ENCODE results near the gene PLIN1. TPM values are rescaled to one million over a fixed set of nuclear protein-coding genes. Genes with fewer than 3 reads are reported as not detected.

The PLIN1 gene
- total and polyA plus RNA-seq, 2 experiments from 2014 or later, result 0.21 to 0.90 TPM

DNA sequence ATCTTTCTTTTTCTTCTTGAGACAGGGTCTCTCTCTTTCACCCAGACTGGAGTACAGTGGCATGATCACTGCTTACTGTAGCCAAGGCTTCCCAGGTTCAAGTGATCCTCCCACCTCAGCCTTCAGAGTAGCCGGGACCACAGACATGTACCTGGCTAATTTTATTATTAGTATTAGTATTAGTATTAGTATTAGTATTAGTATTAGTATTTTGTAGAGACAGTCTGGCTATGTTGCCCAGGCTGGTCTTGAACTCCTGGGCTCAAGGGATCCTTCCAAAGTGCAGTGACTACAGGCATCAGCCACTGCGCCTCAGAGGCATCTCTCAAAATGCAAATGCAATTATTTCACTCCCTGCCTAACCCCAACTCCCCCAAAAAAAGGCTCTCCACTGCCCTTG, 25.6 kb downstream of the PLIN1 start:
- Histone ChIP-seq H3K27me3 (ENCODE audit: insufficient read depth) (no peaks in the 10 kb centered on the region), H3K4me2 (no peak overlapping the region), H3K79me2 (replicated peaks; ENCODE audit: insufficient read depth) (peaks cover 16% of the 10 kb centered on the region), H3K4me3 (no peak overlapping the region), H3F3A (replicated peaks; ENCODE audit: low read depth) (no peaks in the 10 kb centered on the region), H3K27ac (ENCODE audit: low read depth) (no peak overlapping the region), H3K4me1 (ENCODE audit: insufficient read depth) (peaks cover 5% of the 10 kb centered on the region; the same call in 1 of the 2 replicates), H3K36me3 (ENCODE audit: insufficient read depth) (no peaks in the 10 kb centered on the region), H4K20me1 (replicated peaks; ENCODE audit: insufficient read depth) (no peaks in the 10 kb centered on the region; the same call in 1 of the 2 replicates), H3K9me2 (ENCODE audit: insufficient read depth) (no peaks in the 10 kb centered on the region), H2AFZ (no peak overlapping the region)
- no peak for DNase-seq (ENCODE audit: low spot score)
- peaks cover 10% of the 10 kb centered on the region for H3K4me1 Mint-ChIP-seq
- no peak overlapping the region for H3K27ac Mint-ChIP-seq
- no peak overlapping the region for H3K4me3 Mint-ChIP-seq
- ATAC-seq, result no peak
- no peak for TF ChIP-seq ZNF331 (CRISPR knock-in tag; IDR thresholded peaks at IDR 0.05; ENCODE audit: low read depth)
- TF ChIP-seq, protein P1, sequence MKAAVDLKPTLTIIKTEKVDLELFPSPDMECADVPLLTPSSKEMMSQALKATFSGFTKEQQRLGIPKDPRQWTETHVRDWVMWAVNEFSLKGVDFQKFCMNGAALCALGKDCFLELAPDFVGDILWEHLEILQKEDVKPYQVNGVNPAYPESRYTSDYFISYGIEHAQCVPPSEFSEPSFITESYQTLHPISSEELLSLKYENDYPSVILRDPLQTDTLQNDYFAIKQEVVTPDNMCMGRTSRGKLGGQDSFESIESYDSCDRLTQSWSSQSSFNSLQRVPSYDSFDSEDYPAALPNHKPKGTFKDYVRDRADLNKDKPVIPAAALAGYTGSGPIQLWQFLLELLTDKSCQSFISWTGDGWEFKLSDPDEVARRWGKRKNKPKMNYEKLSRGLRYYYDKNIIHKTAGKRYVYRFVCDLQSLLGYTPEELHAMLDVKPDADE (IDR thresholded peaks at IDR 0.05), result no peak
- TF ChIP-seq POLR2AphosphoS5 (IDR thresholded peaks at IDR 0.05; ENCODE audit: low read depth), result no peak
- no peak for TF ChIP-seq EZH2phosphoT487 (IDR thresholded peaks at IDR 0.05; ENCODE audit: unreplicated experiment)
- TF ChIP-seq, protein P2, sequence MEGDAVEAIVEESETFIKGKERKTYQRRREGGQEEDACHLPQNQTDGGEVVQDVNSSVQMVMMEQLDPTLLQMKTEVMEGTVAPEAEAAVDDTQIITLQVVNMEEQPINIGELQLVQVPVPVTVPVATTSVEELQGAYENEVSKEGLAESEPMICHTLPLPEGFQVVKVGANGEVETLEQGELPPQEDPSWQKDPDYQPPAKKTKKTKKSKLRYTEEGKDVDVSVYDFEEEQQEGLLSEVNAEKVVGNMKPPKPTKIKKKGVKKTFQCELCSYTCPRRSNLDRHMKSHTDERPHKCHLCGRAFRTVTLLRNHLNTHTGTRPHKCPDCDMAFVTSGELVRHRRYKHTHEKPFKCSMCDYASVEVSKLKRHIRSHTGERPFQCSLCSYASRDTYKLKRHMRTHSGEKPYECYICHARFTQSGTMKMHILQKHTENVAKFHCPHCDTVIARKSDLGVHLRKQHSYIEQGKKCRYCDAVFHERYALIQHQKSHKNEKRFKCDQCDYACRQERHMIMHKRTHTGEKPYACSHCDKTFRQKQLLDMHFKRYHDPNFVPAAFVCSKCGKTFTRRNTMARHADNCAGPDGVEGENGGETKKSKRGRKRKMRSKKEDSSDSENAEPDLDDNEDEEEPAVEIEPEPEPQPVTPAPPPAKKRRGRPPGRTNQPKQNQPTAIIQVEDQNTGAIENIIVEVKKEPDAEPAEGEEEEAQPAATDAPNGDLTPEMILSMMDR (conservative IDR thresholded peaks at IDR 0.05; ENCODE audit: low read depth in 2 of 2), result no peak
- no peak for TF ChIP-seq EZH2 (IDR thresholded peaks at IDR 0.05; ENCODE audit: low read depth, unreplicated experiment)
- TF ChIP-seq CREB1 (CRISPR knock-in tag; IDR thresholded peaks at IDR 0.05; ENCODE audit: low read depth), result no peak
- TF ChIP-seq, protein P3, sequence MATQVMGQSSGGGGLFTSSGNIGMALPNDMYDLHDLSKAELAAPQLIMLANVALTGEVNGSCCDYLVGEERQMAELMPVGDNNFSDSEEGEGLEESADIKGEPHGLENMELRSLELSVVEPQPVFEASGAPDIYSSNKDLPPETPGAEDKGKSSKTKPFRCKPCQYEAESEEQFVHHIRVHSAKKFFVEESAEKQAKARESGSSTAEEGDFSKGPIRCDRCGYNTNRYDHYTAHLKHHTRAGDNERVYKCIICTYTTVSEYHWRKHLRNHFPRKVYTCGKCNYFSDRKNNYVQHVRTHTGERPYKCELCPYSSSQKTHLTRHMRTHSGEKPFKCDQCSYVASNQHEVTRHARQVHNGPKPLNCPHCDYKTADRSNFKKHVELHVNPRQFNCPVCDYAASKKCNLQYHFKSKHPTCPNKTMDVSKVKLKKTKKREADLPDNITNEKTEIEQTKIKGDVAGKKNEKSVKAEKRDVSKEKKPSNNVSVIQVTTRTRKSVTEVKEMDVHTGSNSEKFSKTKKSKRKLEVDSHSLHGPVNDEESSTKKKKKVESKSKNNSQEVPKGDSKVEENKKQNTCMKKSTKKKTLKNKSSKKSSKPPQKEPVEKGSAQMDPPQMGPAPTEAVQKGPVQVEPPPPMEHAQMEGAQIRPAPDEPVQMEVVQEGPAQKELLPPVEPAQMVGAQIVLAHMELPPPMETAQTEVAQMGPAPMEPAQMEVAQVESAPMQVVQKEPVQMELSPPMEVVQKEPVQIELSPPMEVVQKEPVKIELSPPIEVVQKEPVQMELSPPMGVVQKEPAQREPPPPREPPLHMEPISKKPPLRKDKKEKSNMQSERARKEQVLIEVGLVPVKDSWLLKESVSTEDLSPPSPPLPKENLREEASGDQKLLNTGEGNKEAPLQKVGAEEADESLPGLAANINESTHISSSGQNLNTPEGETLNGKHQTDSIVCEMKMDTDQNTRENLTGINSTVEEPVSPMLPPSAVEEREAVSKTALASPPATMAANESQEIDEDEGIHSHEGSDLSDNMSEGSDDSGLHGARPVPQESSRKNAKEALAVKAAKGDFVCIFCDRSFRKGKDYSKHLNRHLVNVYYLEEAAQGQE (IDR thresholded peaks at IDR 0.05; ENCODE audit: unreplicated experiment), result no peak
- no peak for TF ChIP-seq NANOG (IDR thresholded peaks at IDR 0.05; ENCODE audit: borderline replicate concordance)
- H3K27me3 Mint-ChIP-seq (ENCODE audit: insufficient read depth, low read depth, poor library complexity), result peaks cover 5% of the 10 kb centered on the region
- no peaks in the 10 kb centered on the region for H3K9me3 Mint-ChIP-seq
- H3K36me3 Mint-ChIP-seq (ENCODE audit: low read depth), result peaks cover 17% of the 10 kb centered on the region

DNA sequence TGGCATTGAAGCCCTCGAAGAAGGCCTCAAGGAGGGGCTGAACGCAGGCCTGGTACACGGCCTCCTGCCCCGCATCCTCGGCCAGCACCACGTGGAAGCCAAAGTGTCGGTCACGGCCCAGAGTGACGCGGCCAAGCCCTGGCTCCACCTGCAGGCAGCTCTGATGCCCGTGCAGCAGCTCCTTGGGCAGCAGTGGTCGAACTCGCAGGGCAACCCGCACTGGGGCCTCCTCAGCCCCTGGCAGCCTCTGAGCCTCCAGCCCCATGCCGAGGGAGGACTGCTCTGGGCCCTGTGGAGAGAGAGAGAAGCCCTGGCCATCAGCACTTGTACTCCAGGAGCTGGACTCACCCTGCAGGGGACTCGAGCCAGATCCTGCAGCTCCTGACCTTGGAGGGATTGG, 26.5 kb downstream of the PLIN1 start:
- Mint-ChIP-seq H3K9me3 (no peaks in the 10 kb centered on the region), H3K4me3 (no peak overlapping the region), H3K4me1 (peaks cover 10% of the 10 kb centered on the region), H3K36me3 (ENCODE audit: low read depth) (peaks cover 19% of the 10 kb centered on the region), H3K27ac (no peak overlapping the region), H3K27me3 (ENCODE audit: insufficient read depth, low read depth, poor library complexity) (peaks cover 6% of the 10 kb centered on the region)
- Histone ChIP-seq H3F3A (replicated peaks; ENCODE audit: low read depth) (no peaks in the 10 kb centered on the region), H3K4me3 (no peak overlapping the region), H3K9me2 (ENCODE audit: insufficient read depth) (peaks cover 1% of the 10 kb centered on the region; the same call in 1 of the 2 replicates), H3K27me3 (ENCODE audit: insufficient read depth) (0 out of 2 replicates have a peak, but pooled peaks cover 2% of the 10 kb centered on the region), H3K27ac (ENCODE audit: low read depth) (no peak overlapping the region), H3K79me2 (replicated peaks; ENCODE audit: insufficient read depth) (peaks cover 16% of the 10 kb centered on the region), H3K4me1 (ENCODE audit: insufficient read depth) (peaks cover 5% of the 10 kb centered on the region; the same call in 1 of the 2 replicates), H2AFZ (no peak overlapping the region), H4K20me1 (replicated peaks; ENCODE audit: insufficient read depth) (peaks cover 2% of the 10 kb centered on the region; the same call in 1 of the 2 replicates), H3K36me3 (ENCODE audit: insufficient read depth) (no peaks in the 10 kb centered on the region), H3K4me2 (no peak overlapping the region)
- TF ChIP-seq, protein P3 (IDR thresholded peaks at IDR 0.05; ENCODE audit: unreplicated experiment), result no peak
- TF ChIP-seq, protein P1 (IDR thresholded peaks at IDR 0.05), result no peak
- TF ChIP-seq, protein P2 (conservative IDR thresholded peaks at IDR 0.05; ENCODE audit: low read depth in 2 of 2), result peak in 1 of 2 experiments; percentile 29; a peak in 2 of 4 replicates
- DNase-seq (ENCODE audit: low spot score), result no peak
- no peak for ATAC-seq

All from GM23338 (cell line).